Measurements from ENCODE around the gene VPS51. TPM values are rescaled to one million over a fixed set of nuclear protein-coding genes. Genes with fewer than 3 reads are reported as not detected.

Gene VPS51
- total and polyA plus RNA-seq, 2 donors from 2014 or later: 98.3 to 110 TPM

GRCh38 chr11:65051398-65051858 is 44.6 kb upstream of the VPS51 start:
- H3K9me3 ChIP-seq (ENCODE audit: control insufficient read depth in 2 of 3, insufficient read depth in 1 of 3, low read length in 3 of 3): no peaks in the 10 kb centered on the region
- peaks cover 0 to 4% (median 0%) of the 10 kb centered on the region in 3 donors for H3K4me1 ChIP-seq (ENCODE audit: control insufficient read depth in 2 of 3, insufficient read depth in 2 of 3, low read depth in 1 of 3, low read length in 3 of 3)
- no peak overlapping the region for H3K4me3 ChIP-seq (ENCODE audit: low read length in 3 of 3)
- H3K36me3 ChIP-seq (ENCODE audit: control insufficient read depth in 2 of 3, insufficient read depth in 3 of 3, low read length in 3 of 3): no peaks in the 10 kb centered on the region
- no peaks in the 10 kb centered on the region for H3K27me3 ChIP-seq (ENCODE audit: control insufficient read depth, insufficient read depth, low read length)
- DNase-seq (no peak), FAIRE-seq (no peak)
- H3K27ac ChIP-seq (ENCODE audit: low read depth in 2 of 2, low read length in 2 of 2): no peak overlapping the region
- no peak for TF ChIP-seq CTCF (IDR thresholded peaks at IDR 0.05; ENCODE audit: borderline replicate concordance, extremely low read depth, insufficient read depth)
- no peak overlapping the region for H3K9ac ChIP-seq (ENCODE audit: low read length in 3 of 3)
- intact Hi-C loops (cut with DNase I): no loop called here

- Histone ChIP-seq H3K4me1 (ENCODE audit: control insufficient read depth in 2 of 3, insufficient read depth in 2 of 3, low read depth in 1 of 3, low read length in 3 of 3) (no peaks in the 10 kb centered on the region), H3K4me3 (ENCODE audit: low read length in 3 of 3) (no peak overlapping the region), H3K9me3 (ENCODE audit: control insufficient read depth in 2 of 3, insufficient read depth in 1 of 3, low read length in 3 of 3) (no peaks in the 10 kb centered on the region), H3K27me3 (ENCODE audit: control insufficient read depth, insufficient read depth, low read length) (no peaks in the 10 kb centered on the region), H3K36me3 (ENCODE audit: control insufficient read depth in 2 of 3, insufficient read depth in 3 of 3, low read length in 3 of 3) (no peaks in the 10 kb centered on the region), H3K27ac (ENCODE audit: low read depth in 2 of 2, low read length in 2 of 2) (no peak overlapping the region), H3K9ac (ENCODE audit: low read length in 3 of 3) (no peak overlapping the region)
- TF ChIP-seq CTCF (IDR thresholded peaks at IDR 0.05; ENCODE audit: borderline replicate concordance, extremely low read depth, insufficient read depth): no peak
- no peak for DNase-seq
- no peak for FAIRE-seq
- intact Hi-C loops (cut with DNase I): no loop called here
Observed at GRCh38 chr11:65053827-65054508, 42.0 kb upstream of the VPS51 start.

- no peak for FAIRE-seq
- Histone ChIP-seq H3K4me1 (ENCODE audit: control insufficient read depth in 2 of 3, insufficient read depth in 2 of 3, low read depth in 1 of 3, low read length in 3 of 3) (peaks cover 0 to 2% (median 0%) of the 10 kb centered on the region in 3 donors), H3K4me3 (ENCODE audit: low read length in 3 of 3) (no peak overlapping the region), H3K27me3 (ENCODE audit: control insufficient read depth, insufficient read depth, low read length) (no peaks in the 10 kb centered on the region), H3K36me3 (ENCODE audit: control insufficient read depth in 2 of 3, insufficient read depth in 3 of 3, low read length in 3 of 3) (no peaks in the 10 kb centered on the region), H3K27ac (ENCODE audit: low read depth in 2 of 2, low read length in 2 of 2) (no peak overlapping the region), H3K9ac (ENCODE audit: low read length in 3 of 3) (no peak overlapping the region), H3K9me3 (ENCODE audit: control insufficient read depth in 2 of 3, insufficient read depth in 1 of 3, low read length in 3 of 3) (no peaks in the 10 kb centered on the region)
- no peak for TF ChIP-seq CTCF (IDR thresholded peaks at IDR 0.05; ENCODE audit: borderline replicate concordance, extremely low read depth, insufficient read depth)
- no peak for DNase-seq
- intact Hi-C loops (cut with DNase I): no loop called here
Observed at GRCh38 chr11:65055538-65055937, 40.5 kb upstream of the VPS51 start.
